ENCODE measurements around the gene SYCN. TPM values are rescaled to one million over a fixed set of nuclear protein-coding genes. Genes with fewer than 3 reads are reported as not detected.

The SYCN gene
- total and polyA plus RNA-seq, 2 experiments from 2014 or later = not detected

DNA sequence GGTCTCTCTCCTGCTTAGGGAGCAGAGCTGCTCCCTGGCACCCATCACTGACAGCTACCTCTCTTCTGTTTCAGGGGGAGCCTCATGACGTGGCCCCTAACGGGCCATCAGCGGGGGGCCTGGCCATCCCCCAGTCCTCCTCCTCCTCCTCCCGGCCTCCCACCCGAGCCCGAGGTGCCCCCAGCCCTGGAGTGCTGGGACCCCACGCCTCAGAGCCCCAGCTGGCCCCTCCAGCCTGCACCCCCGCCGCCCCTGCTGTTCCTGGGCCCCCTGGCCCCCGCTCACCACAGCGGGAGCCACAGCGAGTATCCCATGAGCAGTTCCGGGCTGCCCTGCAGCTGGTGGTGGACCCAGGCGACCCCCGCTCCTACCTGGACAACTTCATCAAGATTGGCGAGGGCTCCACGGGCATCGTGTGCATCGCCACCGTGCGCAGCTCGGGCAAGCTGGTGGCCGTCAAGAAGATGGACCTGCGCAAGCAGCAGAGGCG, 30.5 kb downstream of the SYCN start:
- Histone ChIP-seq H3K36me3 (ENCODE audit: low read depth) (no peaks in the 10 kb centered on the region; the same call in 1 of the 2 replicates), H3K9me2 (ENCODE audit: insufficient read depth) (no peaks in the 10 kb centered on the region), H3K79me2 (ENCODE audit: insufficient read depth) (no peaks in the 10 kb centered on the region), H3K9me3 (ENCODE audit: low read depth) (no peaks in the 10 kb centered on the region), H3K4me1 (ENCODE audit: insufficient read depth) (no peaks in the 10 kb centered on the region), H3K4me3 (no peak overlapping the region), H3K27me3 (replicated peaks; ENCODE audit: insufficient read depth) (no peaks in the 10 kb centered on the region), H3F3A (ENCODE audit: insufficient read depth) (no peaks in the 10 kb centered on the region), H3K9ac (no peak overlapping the region), H3K4me2 (ENCODE audit: unreplicated experiment) (no peak overlapping the region), H2AFZ (no peak overlapping the region), H4K20me1 (ENCODE audit: insufficient read depth) (no peaks in the 10 kb centered on the region), H3K27ac (no peak overlapping the region)
- in situ Hi-C loops (cut with MboI) = no loop called here
- TF ChIP-seq EZH2phosphoT487 (IDR thresholded peaks at IDR 0.05; ENCODE audit: insufficient read depth, low read depth) (no peak), EZH2 (IDR thresholded peaks at IDR 0.05; ENCODE audit: insufficient read depth, poor library complexity, severe bottlenecking) (no peak)
- WGBS, 2 experiments (ENCODE audit: low coverage in 1 of 2, low lambda C conversion rate in 2 of 2, missing lambda C conversion rate in 2 of 2) = 96 to 99% methylated on average over 15 to 25 of the region's 25 CpGs
- DNase-seq = no peak

DNA sequence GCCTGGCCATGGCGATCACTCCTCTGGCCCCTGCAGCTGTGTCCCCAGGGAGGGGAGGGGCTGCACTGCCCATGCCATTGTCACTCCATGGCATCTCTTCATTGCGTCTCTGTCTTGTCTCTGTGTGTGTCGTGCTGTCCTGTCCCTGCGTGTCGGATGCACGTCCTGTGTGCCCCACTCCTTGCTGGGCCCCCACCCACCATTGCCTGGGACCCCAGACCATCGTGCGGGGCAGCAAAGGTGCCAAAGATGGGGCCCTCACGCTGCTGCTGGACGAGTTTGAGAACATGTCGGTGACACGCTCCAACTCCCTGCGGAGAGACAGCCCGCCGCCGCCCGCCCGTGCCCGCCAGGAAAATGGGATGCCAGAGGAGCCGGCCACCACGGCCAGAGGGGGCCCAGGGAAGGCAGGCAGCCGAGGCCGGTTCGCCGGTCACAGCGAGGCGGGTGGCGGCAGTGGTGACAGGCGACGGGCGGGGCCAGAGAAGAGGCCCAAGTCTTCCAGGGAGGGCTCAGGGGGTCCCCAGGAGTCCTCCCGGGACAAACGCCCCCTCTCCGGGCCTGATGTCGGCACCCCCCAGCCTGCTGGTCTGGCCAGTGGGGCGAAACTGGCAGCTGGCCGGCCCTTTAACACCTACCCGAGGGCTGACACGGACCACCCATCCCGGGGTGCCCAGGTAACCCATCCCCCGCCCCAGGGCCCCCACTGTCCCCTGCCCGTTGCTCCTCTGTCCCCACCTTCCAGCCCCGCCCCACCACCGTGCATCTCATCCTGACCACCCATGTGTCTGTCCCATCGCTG, 31.2 kb downstream of the SYCN start:
- in situ Hi-C loops (cut with MboI) = no loop called here
- Histone ChIP-seq H3K79me2 (ENCODE audit: insufficient read depth) (no peaks in the 10 kb centered on the region), H3K27ac (no peak overlapping the region), H3F3A (ENCODE audit: insufficient read depth) (no peaks in the 10 kb centered on the region), H3K4me2 (ENCODE audit: unreplicated experiment) (no peak overlapping the region), H3K4me1 (ENCODE audit: insufficient read depth) (no peaks in the 10 kb centered on the region), H3K9me2 (ENCODE audit: insufficient read depth) (no peaks in the 10 kb centered on the region), H4K20me1 (ENCODE audit: insufficient read depth) (no peaks in the 10 kb centered on the region), H3K36me3 (ENCODE audit: low read depth) (no peaks in the 10 kb centered on the region; the same call in 1 of the 2 replicates), H3K9me3 (ENCODE audit: low read depth) (no peaks in the 10 kb centered on the region), H3K4me3 (no peak overlapping the region), H3K27me3 (replicated peaks; ENCODE audit: insufficient read depth) (no peaks in the 10 kb centered on the region), H2AFZ (no peak overlapping the region), H3K9ac (no peak overlapping the region)
- TF ChIP-seq EZH2phosphoT487 (IDR thresholded peaks at IDR 0.05; ENCODE audit: insufficient read depth, low read depth) (no peak), EZH2 (IDR thresholded peaks at IDR 0.05; ENCODE audit: insufficient read depth, poor library complexity, severe bottlenecking) (no peak)
- 91 to 96% methylated on average over 23 to 40 of the region's 45 CpGs for WGBS, 2 experiments (ENCODE audit: low coverage in 1 of 2, low lambda C conversion rate in 2 of 2, missing lambda C conversion rate in 2 of 2)
- DNase-seq = no peak

GRCh38 chr19:39171479-39172465, 32.3 kb downstream of the SYCN start:
- no peak overlapping the region for H3K27ac ChIP-seq
- no peaks in the 10 kb centered on the region for H4K20me1 ChIP-seq (ENCODE audit: insufficient read depth)
- TF ChIP-seq EZH2 (IDR thresholded peaks at IDR 0.05; ENCODE audit: insufficient read depth, poor library complexity, severe bottlenecking) (no peak), EZH2phosphoT487 (IDR thresholded peaks at IDR 0.05; ENCODE audit: insufficient read depth, low read depth) (no peak)
- H2AFZ ChIP-seq = no peak overlapping the region
- no peaks in the 10 kb centered on the region for H3K9me3 ChIP-seq (ENCODE audit: low read depth)
- H3K4me2 ChIP-seq (ENCODE audit: unreplicated experiment) = no peak overlapping the region
- no peaks in the 10 kb centered on the region for H3K79me2 ChIP-seq (ENCODE audit: insufficient read depth)
- H3K27me3 ChIP-seq (replicated peaks; ENCODE audit: insufficient read depth) = no peaks in the 10 kb centered on the region
- no peaks in the 10 kb centered on the region for H3F3A ChIP-seq (ENCODE audit: insufficient read depth)
- H3K4me3 ChIP-seq = no peak overlapping the region
- in situ Hi-C loops (cut with MboI) = no loop called here
- no peaks in the 10 kb centered on the region for H3K36me3 ChIP-seq (ENCODE audit: low read depth)
- 79 to 80% methylated on average over 15 to 27 of the region's 27 CpGs for WGBS, 2 experiments (ENCODE audit: low coverage in 1 of 2, low lambda C conversion rate in 2 of 2, missing lambda C conversion rate in 2 of 2)
- no peak overlapping the region for H3K9ac ChIP-seq
- no peaks in the 10 kb centered on the region for H3K4me1 ChIP-seq (ENCODE audit: insufficient read depth)
- no peaks in the 10 kb centered on the region for H3K9me2 ChIP-seq (ENCODE audit: insufficient read depth)
- no peak for DNase-seq
